Activated T-cell treated with anti-CD3 and anti-CD28 coated beads, Interleukin-2, amount 50 U/mL, for 72 hours (primary cell): ENCODE data around the gene IMMT. TPM values are rescaled to one million over a fixed set of nuclear protein-coding genes. Genes with fewer than 3 reads are reported as not detected.
"Not testable (repeated sequence)": the region's sequence is repeated elsewhere in the genome, so short reads cannot be mapped to it uniquely, and the experiment has no call there.

ENCODE experiments used
- ATAC-seq, 2 donors: fragments of 150-1000 bp; cut with Tn5 transposase; replicated peaks in 1 of 2; 2 replicates each; pipeline ENCODE4 v1.10.0; 2021; ENCODE audit warnings: moderate library complexity in 2 of 2, mild to moderate bottlenecking in 1 of 2
- DNase-seq, 2 donors: peaks; one replicate each; pipeline ENCODE4 v3.0.0; 2021 to 2022; ENCODE audit warnings: mixed read lengths in 1 of 2
- H3K27ac Mint-ChIP-seq: one replicate; pipeline ENCODE4 v1.8.0; 2022; ENCODE audit warnings: mild to moderate bottlenecking, moderate library complexity, mixed read lengths
- H3K27me3 Mint-ChIP-seq: one replicate; pipeline ENCODE4 v1.8.0; 2022; ENCODE audit warnings: low read depth, mixed read lengths
- H3K36me3 Mint-ChIP-seq, 2 donors: one replicate each; pipeline ENCODE4 v1.8.0; 2022; ENCODE audit warnings: mixed read lengths in 2 of 2, mild to moderate bottlenecking in 1 of 2; ENCODE audit not compliant: insufficient read depth in 2 of 2
- H3K4me1 Mint-ChIP-seq: one replicate; pipeline ENCODE4 v1.8.0; 2022; ENCODE audit warnings: low read depth, mixed read lengths
- H3K4me3 Mint-ChIP-seq, 2 donors: one replicate each; pipeline ENCODE4 v1.8.0; 2022; ENCODE audit warnings: mild to moderate bottlenecking in 2 of 2, mixed read lengths in 2 of 2, moderate library complexity in 2 of 2
- H3K9me3 Mint-ChIP-seq, 2 donors: one replicate each; pipeline ENCODE4 v1.8.0; 2022; ENCODE audit warnings: mixed read lengths in 2 of 2
- total RNA-seq, 2 donors: library from RNA; stranded (reverse); gene quantifications; one replicate each; pipeline ENCODE4 v1.2.3, GENCODE V29; 2022

The IMMT gene
- total RNA-seq, 2 donors from 2014 or later: 125 to 138 TPM

- no peak for ATAC-seq
- H3K4me3 Mint-ChIP-seq: no peak overlapping the region
Observed at GRCh38 chr2:86202702-86203101, 7.4 kb upstream of the IMMT start.

GRCh38 chr2:86202336-86202692 lies 7.1 kb upstream of the IMMT start:
- Mint-ChIP-seq H3K4me3 (peak overlapping the region in 1 of 2 donors; percentile 14), H3K27me3 (no peaks in the 10 kb centered on the region), H3K4me1 (peaks cover 30% of the 10 kb centered on the region), H3K36me3 (peaks cover 4 to 19% of the 10 kb centered on the region in 2 donors), H3K27ac (no peak overlapping the region), H3K9me3 (no peaks in the 10 kb centered on the region)
- ATAC-seq (no peak), DNase-seq (no peak)

More at GRCh38 chr2:86202702-86203101, 7.4 kb upstream of the IMMT start:
- Mint-ChIP-seq H3K4me1 (peaks cover 30% of the 10 kb centered on the region), H3K27me3 (no peaks in the 10 kb centered on the region), H3K27ac (no peak overlapping the region), H3K9me3 (no peaks in the 10 kb centered on the region), H3K36me3 (peaks cover 4 to 20% of the 10 kb centered on the region in 2 donors)
- no peak for DNase-seq

DNA sequence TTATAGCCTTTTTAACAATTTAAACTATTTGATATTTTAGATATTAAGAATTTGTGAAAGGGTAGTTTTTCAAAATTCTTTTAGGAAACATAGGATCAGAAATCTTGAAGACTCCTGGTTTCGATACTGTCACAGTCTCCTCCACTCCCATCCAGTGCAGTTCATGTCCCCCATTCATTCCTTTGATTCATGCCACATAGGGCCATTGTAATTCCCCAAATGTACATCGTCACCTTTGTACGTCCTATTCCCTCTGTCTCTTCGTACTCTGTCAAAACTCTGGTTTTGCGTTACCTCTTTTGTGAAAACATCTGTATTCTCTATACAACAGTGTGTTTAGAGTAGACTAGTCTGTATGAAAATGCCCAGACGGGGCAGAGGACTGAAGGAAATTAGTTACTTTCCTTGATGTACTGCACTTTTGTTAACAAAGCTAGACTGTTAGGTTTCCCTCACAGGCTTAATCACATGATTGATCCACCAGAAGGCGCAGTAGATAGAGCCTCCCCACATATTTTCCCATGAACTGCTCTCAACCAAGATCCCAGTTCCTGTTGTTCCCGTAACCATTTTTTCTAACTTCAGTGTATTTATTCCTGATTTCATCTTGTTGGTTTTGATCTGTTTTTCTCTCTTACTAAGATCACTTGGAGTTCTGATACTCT lies 6.5 kb upstream of the IMMT start:
- Mint-ChIP-seq H3K27me3 (no peaks in the 10 kb centered on the region), H3K4me1 (peaks cover 35% of the 10 kb centered on the region), H3K4me3 (peak overlapping the region in 1 of 2 donors; percentile 14), H3K9me3 (no peaks in the 10 kb centered on the region), H3K27ac (no peak overlapping the region), H3K36me3 (peaks cover 4 to 15% of the 10 kb centered on the region in 2 donors)
- DNase-seq (no peak), ATAC-seq (no peak)

GRCh38 chr2:86200564-86200963 lies 5.3 kb upstream of the IMMT start:
- not testable (repeated sequence) for ATAC-seq, H3K9me3 Mint-ChIP-seq, DNase-seq, H3K27me3 Mint-ChIP-seq
- peaks cover 47% of the 10 kb centered on the region for H3K4me1 Mint-ChIP-seq
- peak overlapping the region; percentile 86 for H3K27ac Mint-ChIP-seq
- peaks cover 4 to 11% of the 10 kb centered on the region in 2 donors for H3K36me3 Mint-ChIP-seq
- H3K4me3 Mint-ChIP-seq: peak overlapping the region; percentile 92 to 98

- H3K9me3 Mint-ChIP-seq: no peaks in the 10 kb centered on the region
- peaks cover 4 to 11% of the 10 kb centered on the region in 2 donors for H3K36me3 Mint-ChIP-seq
- peaks cover 50% of the 10 kb centered on the region for H3K4me1 Mint-ChIP-seq
- peak overlapping the region; percentile 89 for H3K27ac Mint-ChIP-seq
- peak overlapping the region; percentile 92 to 98 for H3K4me3 Mint-ChIP-seq
- DNase-seq: no peak
- no peak for ATAC-seq
- H3K27me3 Mint-ChIP-seq: no peaks in the 10 kb centered on the region
Observed at GRCh38 chr2:86199834-86200177, 4.5 kb upstream of the IMMT start.

DNA sequence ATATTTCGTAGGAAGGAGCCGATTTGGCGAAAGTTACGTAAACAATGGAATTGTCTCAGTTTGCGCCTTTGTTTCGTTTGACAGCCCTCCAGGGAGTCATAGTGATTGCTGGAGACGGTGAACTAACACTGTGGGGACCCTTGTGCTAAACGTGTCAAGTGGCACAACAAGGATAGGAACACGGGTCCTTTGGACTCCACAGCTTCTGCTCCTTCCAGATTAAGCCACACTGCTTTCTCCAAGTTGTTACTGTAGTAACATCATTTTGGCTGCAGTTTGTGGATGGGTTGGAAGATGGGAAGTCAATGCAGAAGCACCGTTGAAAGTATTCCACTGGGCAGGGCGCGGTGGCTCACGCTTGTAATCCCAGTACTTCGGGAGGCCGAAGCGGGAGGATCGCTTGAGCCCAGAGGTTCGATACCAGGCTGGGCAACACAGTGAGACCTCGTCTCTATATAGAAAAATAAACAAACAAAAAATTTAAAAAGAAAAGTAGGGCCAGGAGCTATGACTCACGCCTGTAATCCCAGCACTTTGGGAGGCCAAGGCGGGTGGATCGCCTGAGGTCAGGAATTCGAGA lies 636 bp upstream of the IMMT start:
- H3K4me3 Mint-ChIP-seq: peak overlapping the region; percentile 90 to 100
- H3K9me3 Mint-ChIP-seq: no peaks in the 10 kb centered on the region
- DNase-seq (no peak), ATAC-seq (peak in 1 of 2 donors; percentile 2)
- H3K27me3 Mint-ChIP-seq: no peaks in the 10 kb centered on the region
- peaks cover 7 to 14% of the 10 kb centered on the region in 2 donors for H3K36me3 Mint-ChIP-seq
- peak overlapping the region; percentile 94 for H3K27ac Mint-ChIP-seq
- H3K4me1 Mint-ChIP-seq: peaks cover 54% of the 10 kb centered on the region

- Mint-ChIP-seq H3K36me3 (peaks cover 10 to 19% of the 10 kb centered on the region in 2 donors), H3K9me3 (no peaks in the 10 kb centered on the region), H3K27me3 (no peaks in the 10 kb centered on the region), H3K4me1 (peaks cover 57% of the 10 kb centered on the region), H3K4me3 (peak overlapping the region; percentile 90 to 100), H3K27ac (peak overlapping the region; percentile 94)
- ATAC-seq: no peak
- no peak for DNase-seq
Observed at GRCh38 chr2:86194751-86195054, 559 bp downstream of the IMMT start.

GRCh38 chr2:86193901-86194567 lies 1.2 kb downstream of the IMMT start:
- H3K27me3 Mint-ChIP-seq: no peaks in the 10 kb centered on the region
- no peak for DNase-seq
- H3K4me3 Mint-ChIP-seq: peak overlapping the region; percentile 90 to 100
- peaks cover 64% of the 10 kb centered on the region for H3K4me1 Mint-ChIP-seq
- H3K27ac Mint-ChIP-seq: peak overlapping the region; percentile 94
- H3K36me3 Mint-ChIP-seq: peaks cover 7 to 16% of the 10 kb centered on the region in 2 donors
- no peaks in the 10 kb centered on the region for H3K9me3 Mint-ChIP-seq
- no peak for ATAC-seq

GRCh38 chr2:86189782-86190416 lies 5.4 kb downstream of the IMMT start:
- no peak for DNase-seq
- H3K9me3 Mint-ChIP-seq: no peaks in the 10 kb centered on the region
- ATAC-seq: no peak
- peak overlapping the region; percentile 20 to 58 for H3K4me3 Mint-ChIP-seq
- H3K27ac Mint-ChIP-seq: peak overlapping the region; percentile 55
- peaks cover 87% of the 10 kb centered on the region for H3K4me1 Mint-ChIP-seq
- peaks cover 7 to 20% of the 10 kb centered on the region in 2 donors for H3K36me3 Mint-ChIP-seq
- no peaks in the 10 kb centered on the region for H3K27me3 Mint-ChIP-seq

DNA sequence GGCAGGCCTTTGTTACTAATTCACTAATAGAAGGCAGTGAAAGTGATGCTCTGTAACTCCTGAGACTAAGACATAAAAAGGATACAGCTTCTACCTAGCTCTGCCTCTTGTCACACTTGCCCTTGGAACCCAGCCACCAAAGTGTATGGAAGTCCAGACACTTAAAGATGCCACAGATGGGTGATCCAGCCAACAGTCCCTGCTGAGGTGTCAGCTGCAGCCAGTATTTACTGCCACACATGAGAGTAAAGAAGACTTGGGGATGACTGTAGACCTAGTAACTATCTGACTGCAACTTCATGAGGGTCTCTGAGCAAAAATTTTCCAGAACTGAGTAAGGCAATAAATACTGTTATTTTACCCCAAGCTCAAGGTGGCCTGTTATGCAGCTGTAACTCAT lies 8.8 kb downstream of the IMMT start:
- peak overlapping the region; percentile 97 for H3K27ac Mint-ChIP-seq
- peaks cover 5 to 16% of the 10 kb centered on the region in 2 donors for H3K36me3 Mint-ChIP-seq
- ATAC-seq (peak; percentile 79 to 81), DNase-seq (peak; percentile 8 to 22)
- no peaks in the 10 kb centered on the region for H3K27me3 Mint-ChIP-seq
- H3K9me3 Mint-ChIP-seq: no peaks in the 10 kb centered on the region
- H3K4me1 Mint-ChIP-seq: peaks cover 89% of the 10 kb centered on the region
- peak overlapping the region; percentile 79 to 86 for H3K4me3 Mint-ChIP-seq

DNA sequence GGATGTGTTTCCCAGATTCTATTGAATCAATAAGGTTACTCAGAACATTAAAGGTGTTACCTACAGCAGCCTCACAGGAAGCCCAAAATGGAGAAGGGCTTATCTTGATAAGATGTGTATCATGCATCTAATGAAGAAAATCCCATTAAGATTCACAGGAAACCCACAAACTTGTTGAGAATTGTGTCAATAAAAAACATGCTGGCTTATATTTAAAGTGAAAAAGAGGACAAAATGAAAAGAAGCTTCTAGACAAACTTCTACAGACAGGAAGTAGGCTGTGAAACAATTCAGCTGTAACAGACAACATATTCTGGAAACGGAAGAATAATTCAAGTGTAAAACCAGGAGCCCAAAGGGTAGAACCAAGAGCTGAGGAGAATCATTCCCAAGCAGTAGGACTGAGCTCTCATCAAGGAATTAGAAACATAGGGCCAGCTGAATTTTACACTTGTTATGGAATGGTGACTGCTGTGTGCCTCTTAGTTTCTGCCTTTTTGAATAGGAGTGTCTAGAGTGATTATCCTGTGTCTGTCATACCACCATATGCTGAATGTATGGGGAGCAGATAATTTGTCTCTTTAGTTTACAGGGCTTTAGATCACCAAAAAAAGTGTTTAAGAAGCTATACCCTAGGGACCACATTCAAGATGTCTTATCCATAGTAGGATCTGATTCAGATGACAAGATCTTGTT lies 9.6 kb downstream of the IMMT start:
- ATAC-seq: peak; percentile 63 to 69

DNA sequence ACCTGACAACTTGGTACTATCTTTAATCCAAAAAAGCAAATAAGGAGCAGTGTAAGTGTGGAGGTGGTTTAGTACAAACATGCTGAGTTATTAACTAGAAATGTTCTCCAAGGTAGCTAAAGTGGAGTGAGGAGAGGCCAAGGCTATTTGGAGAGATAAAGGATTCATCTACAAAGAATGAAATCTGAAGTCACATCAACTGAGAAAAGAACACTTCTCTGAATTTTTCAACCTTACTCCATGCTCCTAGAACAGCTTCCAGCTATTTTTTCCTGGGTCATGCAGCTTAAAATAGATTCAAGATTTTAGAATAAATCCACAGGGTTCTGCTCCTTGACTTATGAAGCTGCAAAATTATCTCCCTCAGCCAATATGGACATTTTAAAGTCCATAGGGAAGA lies 18.7 kb downstream of the IMMT start:
- no peaks in the 10 kb centered on the region for H3K4me1 Mint-ChIP-seq
- no peaks in the 10 kb centered on the region for H3K27me3 Mint-ChIP-seq
- H3K36me3 Mint-ChIP-seq: peaks cover 3 to 35% of the 10 kb centered on the region in 2 donors
- DNase-seq (no peak), ATAC-seq (no peak)
- no peaks in the 10 kb centered on the region for H3K9me3 Mint-ChIP-seq
- no peak overlapping the region for H3K27ac Mint-ChIP-seq
- no peak overlapping the region for H3K4me3 Mint-ChIP-seq

More for the DNA sequence above, 9.6 kb downstream of the IMMT start:
- Mint-ChIP-seq H3K4me1 (peaks cover 84% of the 10 kb centered on the region), H3K36me3 (peaks cover 5 to 13% of the 10 kb centered on the region in 2 donors), H3K9me3 (no peaks in the 10 kb centered on the region), H3K27ac (peak overlapping the region; percentile 97), H3K27me3 (no peaks in the 10 kb centered on the region), H3K4me3 (peak overlapping the region; percentile 79 to 86)
- DNase-seq: no peak

DNA sequence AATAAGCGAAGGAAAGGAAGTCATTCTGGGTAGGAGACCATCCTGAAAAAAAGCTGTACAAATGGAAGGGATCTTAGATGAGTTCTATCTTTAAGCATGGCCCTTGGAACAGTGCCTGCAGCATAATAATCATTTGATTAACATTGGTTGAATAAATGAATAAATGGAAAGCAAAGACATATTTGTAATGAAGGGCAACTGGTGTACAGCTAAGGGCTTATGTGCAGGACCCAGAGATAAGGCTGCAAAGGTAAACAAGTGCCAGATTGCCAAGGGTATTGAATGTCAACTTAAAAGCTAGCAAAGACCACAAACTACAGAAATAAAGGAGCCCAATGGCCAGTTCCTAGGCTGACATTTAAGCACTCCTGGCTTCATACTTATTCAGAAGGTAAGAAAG lies 19.4 kb downstream of the IMMT start:
- H3K36me3 Mint-ChIP-seq: peaks cover 3 to 34% of the 10 kb centered on the region in 2 donors
- H3K4me1 Mint-ChIP-seq: no peaks in the 10 kb centered on the region
- no peaks in the 10 kb centered on the region for H3K9me3 Mint-ChIP-seq
- H3K27me3 Mint-ChIP-seq: no peaks in the 10 kb centered on the region
- peak overlapping the region; percentile 95 for H3K27ac Mint-ChIP-seq
- DNase-seq (no peak), ATAC-seq (no peak)
- no peak overlapping the region for H3K4me3 Mint-ChIP-seq
